GM12878 (cell line): ENCODE data around the gene NELFB.

ENCODE experiments used
- ATF2 ChIP-seq: IDR thresholded peaks from 2 replicates; pipeline ENCODE4 v1.6.1; 2012; ENCODE audit warnings: low read length, inconsistent platforms
- CBFB ChIP-seq: IDR thresholded peaks from 2 replicates; pipeline ENCODE4 v1.6.1; 2016; ENCODE audit warnings: antibody characterized with exemption, low read depth
- CTCF ChIP-seq, 3 experiments: IDR thresholded peaks in 2 of 3; conservative IDR thresholded peaks in 1 of 3; 2 replicates each; pipeline ENCODE4 v1.5.1; 2011; ENCODE audit warnings: low read depth in 3 of 3, low read length in 3 of 3, mild to moderate bottlenecking in 3 of 3, control low read depth in 2 of 3, moderate library complexity in 2 of 3, inconsistent platforms in 1 of 3, mixed read lengths in 1 of 3; ENCODE audit not compliant: control insufficient read depth in 2 of 3, insufficient read depth in 1 of 3; ENCODE audit errors: extremely low read depth in 1 of 3
- EZH2 ChIP-seq: IDR thresholded peaks from 2 replicates; pipeline ENCODE4 v1.6.1; 2012; ENCODE audit warnings: low read depth, mild to moderate bottlenecking, control low read depth, inconsistent platforms, low read length, borderline replicate concordance; ENCODE audit not compliant: control insufficient read depth
- HDAC6 ChIP-seq: fragments of 200-600 bp; sonication (generic); IDR thresholded peaks from one replicate; pipeline ENCODE4 v1.8.0; 2017; ENCODE audit warnings: antibody characterized with exemption; ENCODE audit not compliant: unreplicated experiment
- NRF1 ChIP-seq: conservative IDR thresholded peaks from 2 replicates; pipeline ENCODE4 v1.6.1; 2011; ENCODE audit warnings: mild to moderate bottlenecking, low read depth, low read length, improper control_type of control experiment
- POLR2A ChIP-seq: IDR thresholded peaks from 2 replicates; pipeline ENCODE4 v1.6.1; 2011; ENCODE audit warnings: low read depth, mild to moderate bottlenecking, low read length
- RFX5 ChIP-seq: IDR thresholded peaks from 2 replicates; pipeline ENCODE4 v1.6.1; 2011; ENCODE audit warnings: low read depth, low read length, improper control_type of control experiment
- SP1 ChIP-seq: IDR thresholded peaks from one replicate; pipeline ENCODE4 v1.6.1; 2011; ENCODE audit warnings: low read depth, low read length
- TF ChIP-seq, protein P1 (sequence below): IDR thresholded peaks from 2 replicates; pipeline ENCODE4 v1.6.1; 2012; ENCODE audit warnings: mild to moderate bottlenecking, low read depth, low read length
- TF ChIP-seq, protein P2 (sequence below): IDR thresholded peaks from 2 replicates; pipeline ENCODE4 v1.6.1; 2012; ENCODE audit warnings: low read depth, low read length, improper control_type of control experiment

GRCh38 chr9:137305060-137305797 lies 50.1 kb downstream of the NELFB start:
- TF ChIP-seq, protein P1, sequence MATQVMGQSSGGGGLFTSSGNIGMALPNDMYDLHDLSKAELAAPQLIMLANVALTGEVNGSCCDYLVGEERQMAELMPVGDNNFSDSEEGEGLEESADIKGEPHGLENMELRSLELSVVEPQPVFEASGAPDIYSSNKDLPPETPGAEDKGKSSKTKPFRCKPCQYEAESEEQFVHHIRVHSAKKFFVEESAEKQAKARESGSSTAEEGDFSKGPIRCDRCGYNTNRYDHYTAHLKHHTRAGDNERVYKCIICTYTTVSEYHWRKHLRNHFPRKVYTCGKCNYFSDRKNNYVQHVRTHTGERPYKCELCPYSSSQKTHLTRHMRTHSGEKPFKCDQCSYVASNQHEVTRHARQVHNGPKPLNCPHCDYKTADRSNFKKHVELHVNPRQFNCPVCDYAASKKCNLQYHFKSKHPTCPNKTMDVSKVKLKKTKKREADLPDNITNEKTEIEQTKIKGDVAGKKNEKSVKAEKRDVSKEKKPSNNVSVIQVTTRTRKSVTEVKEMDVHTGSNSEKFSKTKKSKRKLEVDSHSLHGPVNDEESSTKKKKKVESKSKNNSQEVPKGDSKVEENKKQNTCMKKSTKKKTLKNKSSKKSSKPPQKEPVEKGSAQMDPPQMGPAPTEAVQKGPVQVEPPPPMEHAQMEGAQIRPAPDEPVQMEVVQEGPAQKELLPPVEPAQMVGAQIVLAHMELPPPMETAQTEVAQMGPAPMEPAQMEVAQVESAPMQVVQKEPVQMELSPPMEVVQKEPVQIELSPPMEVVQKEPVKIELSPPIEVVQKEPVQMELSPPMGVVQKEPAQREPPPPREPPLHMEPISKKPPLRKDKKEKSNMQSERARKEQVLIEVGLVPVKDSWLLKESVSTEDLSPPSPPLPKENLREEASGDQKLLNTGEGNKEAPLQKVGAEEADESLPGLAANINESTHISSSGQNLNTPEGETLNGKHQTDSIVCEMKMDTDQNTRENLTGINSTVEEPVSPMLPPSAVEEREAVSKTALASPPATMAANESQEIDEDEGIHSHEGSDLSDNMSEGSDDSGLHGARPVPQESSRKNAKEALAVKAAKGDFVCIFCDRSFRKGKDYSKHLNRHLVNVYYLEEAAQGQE, result no peak
- no peak for TF ChIP-seq CTCF (IDR thresholded peaks at IDR 0.05 in 2 of 3, conservative IDR thresholded peaks at IDR 0.05 in 1 of 3; ENCODE audit: control insufficient read depth in 2 of 3, extremely low read depth in 1 of 3, insufficient read depth in 1 of 3, low read depth in 3 of 3, low read length in 3 of 3)
- no peak for TF ChIP-seq RFX5
- no peak for TF ChIP-seq ATF2
- no peak for TF ChIP-seq SP1
- TF ChIP-seq, protein P2, sequence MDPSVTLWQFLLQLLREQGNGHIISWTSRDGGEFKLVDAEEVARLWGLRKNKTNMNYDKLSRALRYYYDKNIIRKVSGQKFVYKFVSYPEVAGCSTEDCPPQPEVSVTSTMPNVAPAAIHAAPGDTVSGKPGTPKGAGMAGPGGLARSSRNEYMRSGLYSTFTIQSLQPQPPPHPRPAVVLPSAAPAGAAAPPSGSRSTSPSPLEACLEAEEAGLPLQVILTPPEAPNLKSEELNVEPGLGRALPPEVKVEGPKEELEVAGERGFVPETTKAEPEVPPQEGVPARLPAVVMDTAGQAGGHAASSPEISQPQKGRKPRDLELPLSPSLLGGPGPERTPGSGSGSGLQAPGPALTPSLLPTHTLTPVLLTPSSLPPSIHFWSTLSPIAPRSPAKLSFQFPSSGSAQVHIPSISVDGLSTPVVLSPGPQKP, result no peak
- no peak; the same call in 1 of the 2 replicates for TF ChIP-seq POLR2A
- TF ChIP-seq EZH2, result no peak
- TF ChIP-seq HDAC6, result no peak
- no peak for TF ChIP-seq NRF1
- TF ChIP-seq CBFB, result no peak
